ENCODE measurements around the gene STAC. TPM values are rescaled to one million over a fixed set of nuclear protein-coding genes. Genes with fewer than 3 reads are reported as not detected.
"Not testable (repeated sequence)": the region's sequence is repeated elsewhere in the genome, so short reads cannot be mapped to it uniquely, and the experiment has no call there.

STAC gene
- total RNA-seq, 4 donors from 2014 or later = 3.1 to 12.9 (median 11.5) TPM

- Histone ChIP-seq H3K36me3 (no peaks in the 10 kb centered on the region), H3K27ac (no peak overlapping the region), H3K4me1 (peaks cover 0 to 5% (median 4%) of the 10 kb centered on the region in 3 donors), H3K9me3 (no peaks in the 10 kb centered on the region), H3K27me3 (no peaks in the 10 kb centered on the region), H3K4me3 (no peak overlapping the region)
- no peak for TF ChIP-seq POLR2A (IDR thresholded peaks at IDR 0.05)
- TF ChIP-seq POLR2AphosphoS5 (IDR thresholded peaks at IDR 0.05) = no peak
- TF ChIP-seq EP300 (IDR thresholded peaks at IDR 0.05) = no peak
- no peak for TF ChIP-seq CTCF (IDR thresholded peaks at IDR 0.05)
- WGBS, 2 donors (ENCODE audit: low coverage in 1 of 2) = 60 to 66% methylated on average over 4 to 5 of the region's 5 CpGs
- ATAC-seq = no peak
These were observed 177.6 kb downstream of the STAC start for GRCh38 chr3:36557708-36558421.

- Histone ChIP-seq H3K27me3 (no peaks in the 10 kb centered on the region), H3K9me3 (no peaks in the 10 kb centered on the region), H3K36me3 (no peaks in the 10 kb centered on the region), H3K4me1 (peaks cover 0 to 5% (median 4%) of the 10 kb centered on the region in 3 donors), H3K4me3 (no peak overlapping the region), H3K27ac (no peak overlapping the region)
- no peak for ATAC-seq
- TF ChIP-seq POLR2A (IDR thresholded peaks at IDR 0.05) = no peak
- WGBS, 2 donors (ENCODE audit: low coverage in 1 of 2) = 78 to 86% methylated on average over 2 of the region's 2 CpGs
These were observed 178.7 kb downstream of the STAC start for GRCh38 chr3:36558961-36559360.

- no peak overlapping the region for H3K4me3 ChIP-seq
- no peaks in the 10 kb centered on the region for H3K36me3 ChIP-seq
- TF ChIP-seq POLR2AphosphoS5 (IDR thresholded peaks at IDR 0.05) = no peak
- no peak for ATAC-seq
- H3K4me1 ChIP-seq = peaks cover 0 to 5% (median 4%) of the 10 kb centered on the region in 3 donors
- H3K27ac ChIP-seq = no peak overlapping the region
- no peaks in the 10 kb centered on the region for H3K27me3 ChIP-seq
- no peaks in the 10 kb centered on the region for H3K9me3 ChIP-seq
- 60 to 65% methylated on average over 4 of the region's 4 CpGs for WGBS, 2 donors (ENCODE audit: low coverage in 1 of 2)
These were observed 180.4 kb downstream of the STAC start for GRCh38 chr3:36560685-36561084.

- no peak for TF ChIP-seq POLR2A (IDR thresholded peaks at IDR 0.05)
- no peak for TF ChIP-seq CTCF (IDR thresholded peaks at IDR 0.05)
- TF ChIP-seq POLR2AphosphoS5 (IDR thresholded peaks at IDR 0.05) = no peak
- no peak for TF ChIP-seq EP300 (IDR thresholded peaks at IDR 0.05)
- no peaks in the 10 kb centered on the region for H3K27me3 ChIP-seq
- no peak overlapping the region for H3K4me3 ChIP-seq
- H3K36me3 ChIP-seq = no peaks in the 10 kb centered on the region
- WGBS, 2 donors (ENCODE audit: low coverage in 1 of 2) = 100% methylated on average over 1 to 2 of the region's 2 CpGs
- peaks cover 0 to 3% (median 0%) of the 10 kb centered on the region in 3 donors for H3K9me3 ChIP-seq
- no peak overlapping the region for H3K27ac ChIP-seq
- ATAC-seq = no peak
- peaks cover 0 to 5% (median 4%) of the 10 kb centered on the region in 3 donors for H3K4me1 ChIP-seq
These were observed 181.3 kb downstream of the STAC start for GRCh38 chr3:36561601-36562000.

GRCh38 chr3:36562945-36563344, 182.6 kb downstream of the STAC start:
- Histone ChIP-seq H3K4me1 (peaks cover 0 to 1% (median 0%) of the 10 kb centered on the region in 3 donors), H3K27ac (no peak overlapping the region), H3K4me3 (no peak overlapping the region), H3K36me3 (no peaks in the 10 kb centered on the region), H3K9me3 (peaks cover 0 to 3% (median 0%) of the 10 kb centered on the region in 3 donors), H3K27me3 (no peaks in the 10 kb centered on the region)
- ATAC-seq = no peak
- TF ChIP-seq EP300 (IDR thresholded peaks at IDR 0.05) (no peak), CTCF (IDR thresholded peaks at IDR 0.05) (no peak), POLR2A (IDR thresholded peaks at IDR 0.05) (no peak), POLR2AphosphoS5 (IDR thresholded peaks at IDR 0.05) (no peak)
- WGBS, 2 donors (ENCODE audit: low coverage in 1 of 2) = 71 to 83% methylated on average over 1 of the region's 1 CpG

- H3K27ac ChIP-seq = no peak overlapping the region
- H3K36me3 ChIP-seq = no peaks in the 10 kb centered on the region
- H3K4me3 ChIP-seq = no peak overlapping the region
- H3K27me3 ChIP-seq = no peaks in the 10 kb centered on the region
- peaks cover 0 to 21% (median 0%) of the 10 kb centered on the region in 3 donors for H3K9me3 ChIP-seq
- H3K4me1 ChIP-seq = no peaks in the 10 kb centered on the region
- 61 to 100% methylated on average over 1 to 2 of the region's 2 CpGs for WGBS, 2 donors (ENCODE audit: low coverage in 1 of 2)
- no peak for ATAC-seq
- no peak for TF ChIP-seq POLR2A (IDR thresholded peaks at IDR 0.05)
- no peak for TF ChIP-seq CTCF (IDR thresholded peaks at IDR 0.05)
- TF ChIP-seq EP300 (IDR thresholded peaks at IDR 0.05) = no peak
- TF ChIP-seq POLR2AphosphoS5 (IDR thresholded peaks at IDR 0.05) = no peak
These were observed 194.9 kb downstream of the STAC start for GRCh38 chr3:36575241-36575640.

- H3K27me3 ChIP-seq, H3K4me1 ChIP-seq, H3K4me3 ChIP-seq, H3K36me3 ChIP-seq, ATAC-seq, H3K27ac ChIP-seq: not testable (repeated sequence)
- H3K9me3 ChIP-seq = peaks cover 0 to 21% (median 0%) of the 10 kb centered on the region in 3 donors
- 69 to 71% methylated on average over 3 to 4 of the region's 4 CpGs for WGBS, 2 donors (ENCODE audit: low coverage in 1 of 2)
These were observed 198.1 kb downstream of the STAC start for GRCh38 chr3:36578418-36578817.
